Measurements from ENCODE around the gene PARP8. TPM values are rescaled to one million over a fixed set of nuclear protein-coding genes. Genes with fewer than 3 reads are reported as not detected.
A peak's percentile ranks its signal among the peaks of the same experiment; 100 is the strongest.

The PARP8 gene
- total RNA-seq, 4 donors from 2014 or later, result 4.8 to 13.7 (median 8.2) TPM

DNA sequence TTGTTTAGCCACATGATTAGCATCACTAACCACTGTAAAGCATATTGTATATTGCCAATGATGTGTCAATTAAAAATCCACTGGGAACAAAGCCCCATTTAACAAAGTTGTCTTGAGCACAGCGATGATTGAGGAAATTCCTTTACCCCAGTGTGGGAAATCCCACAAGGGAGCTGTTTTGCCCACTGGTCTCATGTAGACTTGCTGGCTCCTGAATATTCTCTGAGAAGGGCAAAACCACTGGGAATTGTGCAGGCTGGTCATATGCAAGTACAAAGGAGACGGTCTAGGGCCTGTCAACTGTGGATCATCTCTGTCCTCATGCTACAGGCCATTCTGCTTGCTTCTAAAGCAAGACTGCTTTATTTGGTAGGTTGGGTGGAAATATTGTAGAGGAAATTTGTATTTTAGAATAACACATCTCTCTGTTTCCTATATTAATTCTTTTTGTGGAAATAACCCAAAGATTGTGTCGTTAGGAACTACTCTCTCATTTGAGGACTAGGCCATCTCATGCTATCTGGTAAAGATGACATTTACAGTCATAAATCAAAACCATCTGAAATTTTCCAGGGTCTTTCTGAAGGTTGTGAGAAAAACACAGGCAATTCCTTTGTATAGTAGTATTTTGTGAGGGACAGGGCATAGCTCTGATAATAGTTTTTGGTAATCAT is 60.2 kb downstream of the PARP8 start:
- WGBS, 2 donors, result 59 to 62% methylated on average over 3 of the region's 3 CpGs
- no peak for DNase-seq (ENCODE audit: low spot score in 2 of 2)
- intact Hi-C loops (cut with DNase I; ENCODE audit: low total_unique reads), result no loop called here

DNA sequence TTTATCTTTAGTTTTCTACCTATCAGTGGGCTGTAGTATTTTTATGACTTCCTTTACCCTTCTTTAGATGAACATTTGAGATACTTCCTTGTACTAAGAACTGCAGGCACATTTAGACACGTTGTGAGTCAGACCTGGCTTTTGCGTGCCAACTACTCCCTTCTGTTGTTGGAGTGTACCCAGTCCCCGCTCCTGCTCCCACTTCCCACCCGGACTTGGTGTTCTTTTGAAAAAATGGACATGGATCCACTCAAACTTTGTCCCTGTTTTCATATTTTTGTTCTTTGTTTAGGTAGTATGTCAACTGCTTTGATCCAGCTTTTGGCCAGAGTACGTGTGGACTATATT is 60.7 kb downstream of the PARP8 start:
- no peak for TF ChIP-seq CTCF (IDR thresholded peaks at IDR 0.05)
- no peak for TF ChIP-seq POLR2A (IDR thresholded peaks at IDR 0.05)
- intact Hi-C loops (cut with DNase I; ENCODE audit: low total_unique reads), result no loop called here
- H3K4me3 ChIP-seq (ENCODE audit: low read depth, poor library complexity, severe bottlenecking), result no peak overlapping the region
- peak in 1 of 2 donors; percentile 45 for DNase-seq (ENCODE audit: low spot score in 2 of 2)
- 21 to 23% methylated on average over 5 of the region's 5 CpGs for WGBS, 2 donors

More for the DNA sequence above, 60.2 kb downstream of the PARP8 start:
- no peak overlapping the region for H3K4me3 ChIP-seq (ENCODE audit: low read depth, poor library complexity, severe bottlenecking)
- TF ChIP-seq CTCF (IDR thresholded peaks at IDR 0.05), result no peak
- TF ChIP-seq POLR2A (IDR thresholded peaks at IDR 0.05), result no peak

DNA sequence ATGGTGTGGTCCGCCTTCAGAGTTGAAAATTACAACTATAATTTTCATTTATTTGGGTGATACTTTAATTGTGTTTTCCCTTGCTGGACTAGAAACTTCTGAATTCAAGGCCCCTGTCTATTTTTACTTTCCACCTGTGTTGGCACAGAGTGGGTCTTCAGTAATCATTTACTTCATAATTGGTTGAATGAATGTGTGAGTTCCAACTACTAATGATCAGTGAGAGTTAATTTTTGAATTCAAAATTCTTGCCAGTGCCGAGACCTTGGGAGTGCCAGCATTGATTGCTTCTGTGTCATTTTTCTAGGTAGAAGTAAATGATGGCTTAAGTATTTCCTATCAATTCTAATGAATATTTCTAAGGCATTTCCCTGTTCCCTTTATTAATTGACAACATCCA is 61.4 kb downstream of the PARP8 start:
- no peak overlapping the region for H3K4me3 ChIP-seq (ENCODE audit: low read depth, poor library complexity, severe bottlenecking)
- 86 to 91% methylated on average over 2 of the region's 2 CpGs for WGBS, 2 donors
- intact Hi-C loops (cut with DNase I; ENCODE audit: low total_unique reads), result no loop called here
- no peak for DNase-seq (ENCODE audit: low spot score in 2 of 2)
- TF ChIP-seq CTCF (IDR thresholded peaks at IDR 0.05) (no peak), POLR2A (IDR thresholded peaks at IDR 0.05) (no peak)

- intact Hi-C loops (cut with DNase I; ENCODE audit: low total_unique reads), result no loop called here
- H3K4me3 ChIP-seq (ENCODE audit: low read depth, poor library complexity, severe bottlenecking), result no peak overlapping the region
- 80 to 81% methylated on average over 5 of the region's 5 CpGs for WGBS, 2 donors
- TF ChIP-seq CTCF (IDR thresholded peaks at IDR 0.05) (no peak), POLR2A (IDR thresholded peaks at IDR 0.05) (no peak)
- no peak for DNase-seq (ENCODE audit: low spot score in 2 of 2)
Measured at GRCh38 chr5:50730336-50730735, 63.9 kb downstream of the PARP8 start.

DNA sequence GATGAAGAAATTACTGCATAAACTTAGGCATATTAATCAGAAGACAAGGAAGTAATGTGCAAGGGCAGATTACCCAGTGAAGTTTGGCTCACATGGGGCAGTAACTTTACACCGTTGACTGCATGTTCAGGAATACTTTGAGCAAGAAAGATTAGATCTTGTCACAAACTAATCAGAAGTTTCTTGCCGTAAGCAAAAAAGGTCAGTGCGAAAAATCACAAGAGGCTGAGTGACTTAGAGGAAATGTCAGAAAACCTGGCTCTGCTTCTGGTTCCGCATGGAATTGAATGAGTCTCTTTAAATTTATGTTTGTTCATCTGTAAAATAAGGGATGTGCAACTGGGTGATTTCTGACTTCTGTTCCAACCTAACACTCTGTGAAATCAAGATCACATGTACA is 64.4 kb downstream of the PARP8 start:
- intact Hi-C loops (cut with DNase I; ENCODE audit: low total_unique reads), result no loop called here
- H3K4me3 ChIP-seq (ENCODE audit: low read depth, poor library complexity, severe bottlenecking), result no peak overlapping the region
- TF ChIP-seq CTCF (IDR thresholded peaks at IDR 0.05) (no peak), POLR2A (IDR thresholded peaks at IDR 0.05) (no peak)

GRCh38 chr5:50733741-50734140 is 67.3 kb downstream of the PARP8 start:
- TF ChIP-seq CTCF (IDR thresholded peaks at IDR 0.05), result no peak
- TF ChIP-seq POLR2A (IDR thresholded peaks at IDR 0.05), result no peak
- no peak for DNase-seq (ENCODE audit: low spot score in 2 of 2)
- intact Hi-C loops (cut with DNase I; ENCODE audit: low total_unique reads), result no loop called here
- H3K4me3 ChIP-seq (ENCODE audit: low read depth, poor library complexity, severe bottlenecking), result no peak overlapping the region
- WGBS, 2 donors, result 92 to 93% methylated on average over 3 of the region's 3 CpGs

More for the DNA sequence above, 64.4 kb downstream of the PARP8 start:
- no peak for DNase-seq (ENCODE audit: low spot score in 2 of 2)
- WGBS, 2 donors, result 47 to 52% methylated on average over 4 of the region's 4 CpGs
